Measurements from ENCODE around the gene RBM17. TPM values are rescaled to one million over a fixed set of nuclear protein-coding genes. Genes with fewer than 3 reads are reported as not detected.

The RBM17 gene
- total and polyA plus RNA-seq, 4 donors = 16.5 to 44.8 (median 34.1) TPM

- Histone ChIP-seq H3K36me3 (ENCODE audit: control insufficient read depth in 4 of 4, insufficient read depth in 3 of 4, low read depth in 1 of 4, low read length in 3 of 4) (no peaks in the 10 kb centered on the region), H3K4me1 (ENCODE audit: control insufficient read depth in 4 of 4, insufficient read depth in 4 of 4, low read length in 3 of 4) (no peaks in the 10 kb centered on the region), H3K9me3 (ENCODE audit: control insufficient read depth in 4 of 4, low read length in 3 of 4) (no peaks in the 10 kb centered on the region), H3K27me3 (ENCODE audit: control insufficient read depth in 4 of 4, insufficient read depth in 4 of 4, low read length in 3 of 4) (no peaks in the 10 kb centered on the region), H3K27ac (ENCODE audit: low read depth in 1 of 2, low read length in 2 of 2) (no peak overlapping the region), H3K9ac (ENCODE audit: low read depth in 1 of 2, low read length in 2 of 2) (no peak overlapping the region), H3K4me3 (ENCODE audit: low read depth in 1 of 3, low read length in 3 of 3) (no peak overlapping the region)
- no peak for TF ChIP-seq MAX (IDR thresholded peaks at IDR 0.05)
- DNase-seq (ENCODE audit: low spot score) = no peak
- 58% methylated on average over 8 of the region's 8 CpGs for WGBS
Measured at GRCh38 chr10:6045314-6045848, 43.5 kb upstream of the RBM17 start.

DNA sequence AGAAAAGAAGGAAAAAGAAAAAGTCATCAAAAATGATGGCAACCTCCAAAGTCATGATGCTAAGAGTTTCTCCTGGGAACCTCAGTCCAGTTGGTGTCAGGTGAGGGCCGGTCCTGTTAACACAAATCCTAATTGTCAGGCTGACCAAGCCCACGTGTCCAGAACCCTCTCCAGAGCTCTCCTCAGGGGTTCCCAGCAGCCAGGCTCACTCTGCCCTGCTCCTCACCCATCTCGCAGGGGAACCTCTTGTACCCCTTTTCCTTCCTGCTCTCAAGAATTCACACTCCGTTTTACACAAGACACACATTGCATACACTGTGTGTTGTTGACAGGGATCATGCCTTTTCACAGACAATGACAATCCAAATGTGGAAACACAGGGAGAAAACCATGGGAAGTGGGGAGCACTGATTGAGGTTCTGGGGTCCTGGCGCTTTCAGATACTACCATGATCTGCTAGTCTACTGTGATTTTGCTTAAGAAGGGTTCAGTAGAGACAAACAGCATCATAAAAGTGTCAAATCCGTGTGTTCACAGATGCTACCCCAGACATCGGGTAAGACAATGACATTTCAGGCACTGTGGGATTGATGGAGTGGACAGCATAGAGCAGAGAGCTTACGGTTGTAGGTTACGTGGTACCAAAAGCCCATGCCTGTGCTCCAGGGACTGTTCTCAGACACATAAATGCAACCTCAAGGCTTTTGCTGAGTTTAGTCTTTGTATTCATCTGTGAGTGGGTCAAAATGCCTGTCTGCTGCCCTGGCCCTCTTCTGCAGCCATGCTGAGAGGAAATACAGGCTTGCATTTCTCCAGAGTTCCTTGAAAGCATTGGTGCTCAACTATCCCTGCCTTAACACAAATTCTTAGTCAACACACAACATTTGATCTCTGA lies 42.7 kb upstream of the RBM17 start:
- Histone ChIP-seq H3K9ac (ENCODE audit: low read depth in 1 of 2, low read length in 2 of 2) (no peak overlapping the region), H3K4me1 (ENCODE audit: control insufficient read depth in 4 of 4, insufficient read depth in 4 of 4, low read length in 3 of 4) (no peaks in the 10 kb centered on the region), H3K27ac (ENCODE audit: low read depth in 1 of 2, low read length in 2 of 2) (no peak overlapping the region), H3K9me3 (ENCODE audit: control insufficient read depth in 4 of 4, low read length in 3 of 4) (no peaks in the 10 kb centered on the region), H3K27me3 (ENCODE audit: control insufficient read depth in 4 of 4, insufficient read depth in 4 of 4, low read length in 3 of 4) (no peaks in the 10 kb centered on the region), H3K4me3 (ENCODE audit: low read depth in 1 of 3, low read length in 3 of 3) (no peak overlapping the region), H3K36me3 (ENCODE audit: control insufficient read depth in 4 of 4, insufficient read depth in 3 of 4, low read depth in 1 of 4, low read length in 3 of 4) (no peaks in the 10 kb centered on the region)
- no peak for DNase-seq (ENCODE audit: low spot score)
- TF ChIP-seq MAX (IDR thresholded peaks at IDR 0.05) (no peak), GABPA (IDR thresholded peaks at IDR 0.05 in 1 of 2, conservative IDR thresholded peaks at IDR 0.05 in 1 of 2) (no peak)
- 70% methylated on average over 9 of the region's 9 CpGs for WGBS

DNA sequence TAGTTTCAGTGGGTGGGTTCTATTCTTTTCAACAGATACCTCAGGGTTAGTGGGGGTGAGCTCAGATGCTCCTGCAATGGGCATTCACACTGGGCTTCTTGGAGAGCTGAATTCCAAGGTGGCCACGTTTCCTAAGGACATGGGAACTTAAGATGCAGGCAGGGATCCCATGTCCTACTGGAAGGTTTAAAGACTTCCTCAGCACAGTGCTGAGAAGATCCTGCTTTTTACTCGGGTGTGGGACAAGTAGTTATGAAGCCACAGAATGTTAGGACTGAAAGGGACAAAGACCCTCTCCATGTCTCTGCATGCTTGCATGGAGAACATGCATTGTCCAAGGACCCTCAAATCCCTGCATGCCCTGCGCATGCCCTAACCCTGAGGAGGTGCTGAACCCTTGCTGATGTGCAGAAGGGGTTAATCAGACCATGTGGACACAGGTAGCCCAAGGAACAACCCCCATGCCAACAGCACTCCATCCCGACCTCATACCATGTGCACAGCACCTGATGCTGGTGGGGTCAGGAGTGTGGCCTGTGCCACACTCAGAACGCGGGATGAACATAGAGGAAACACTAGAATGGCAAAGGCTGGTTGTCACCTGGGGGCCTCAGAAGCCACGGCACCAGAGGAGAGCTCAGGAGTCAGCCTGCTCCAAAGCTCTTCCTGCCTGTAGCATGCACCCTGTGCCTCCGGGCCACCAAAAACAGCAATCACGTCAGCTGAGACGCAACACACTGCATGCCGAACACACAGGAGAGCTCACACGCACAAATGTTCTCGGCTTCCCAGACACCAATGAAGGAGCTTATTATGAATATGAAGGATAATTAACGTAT lies 41.8 kb upstream of the RBM17 start:
- H3K4me3 ChIP-seq (ENCODE audit: low read depth in 1 of 3, low read length in 3 of 3) = no peak overlapping the region
- no peaks in the 10 kb centered on the region for H3K4me1 ChIP-seq (ENCODE audit: control insufficient read depth in 4 of 4, insufficient read depth in 4 of 4, low read length in 3 of 4)
- 76% methylated on average over 14 of the region's 14 CpGs for WGBS
- H3K9ac ChIP-seq (ENCODE audit: low read depth in 1 of 2, low read length in 2 of 2) = no peak overlapping the region
- no peak for DNase-seq (ENCODE audit: low spot score)
- H3K9me3 ChIP-seq (ENCODE audit: control insufficient read depth in 4 of 4, low read length in 3 of 4) = no peaks in the 10 kb centered on the region
- H3K36me3 ChIP-seq (ENCODE audit: control insufficient read depth in 4 of 4, insufficient read depth in 3 of 4, low read depth in 1 of 4, low read length in 3 of 4) = no peaks in the 10 kb centered on the region
- H3K27ac ChIP-seq (ENCODE audit: low read depth in 1 of 2, low read length in 2 of 2) = no peak overlapping the region
- no peaks in the 10 kb centered on the region for H3K27me3 ChIP-seq (ENCODE audit: control insufficient read depth in 4 of 4, insufficient read depth in 4 of 4, low read length in 3 of 4)
- TF ChIP-seq EGR1 (IDR thresholded peaks at IDR 0.05; ENCODE audit: low read depth in 2 of 2) (no peak), NR2F2 (IDR thresholded peaks at IDR 0.05) (no peak), ATF3 (IDR thresholded peaks at IDR 0.05) (no peak), TAF1 (conservative IDR thresholded peaks at IDR 0.05) (no peak), GABPA (IDR thresholded peaks at IDR 0.05 in 1 of 2, conservative IDR thresholded peaks at IDR 0.05 in 1 of 2) (no peak), SP1 (IDR thresholded peaks at IDR 0.05) (no peak), HNF4A (conservative IDR thresholded peaks at IDR 0.05) (no peak), MAX (IDR thresholded peaks at IDR 0.05) (no peak), RXRA (IDR thresholded peaks at IDR 0.05) (no peak), HNF4G (IDR thresholded peaks at IDR 0.05) (no peak), RAD21 (IDR thresholded peaks at IDR 0.05) (no peak), JUND (IDR thresholded peaks at IDR 0.05) (no peak), FOXA2 (IDR thresholded peaks at IDR 0.05) (no peak), YY1 (IDR thresholded peaks at IDR 0.05) (no peak)
- TF ChIP-seq, protein P1, sequence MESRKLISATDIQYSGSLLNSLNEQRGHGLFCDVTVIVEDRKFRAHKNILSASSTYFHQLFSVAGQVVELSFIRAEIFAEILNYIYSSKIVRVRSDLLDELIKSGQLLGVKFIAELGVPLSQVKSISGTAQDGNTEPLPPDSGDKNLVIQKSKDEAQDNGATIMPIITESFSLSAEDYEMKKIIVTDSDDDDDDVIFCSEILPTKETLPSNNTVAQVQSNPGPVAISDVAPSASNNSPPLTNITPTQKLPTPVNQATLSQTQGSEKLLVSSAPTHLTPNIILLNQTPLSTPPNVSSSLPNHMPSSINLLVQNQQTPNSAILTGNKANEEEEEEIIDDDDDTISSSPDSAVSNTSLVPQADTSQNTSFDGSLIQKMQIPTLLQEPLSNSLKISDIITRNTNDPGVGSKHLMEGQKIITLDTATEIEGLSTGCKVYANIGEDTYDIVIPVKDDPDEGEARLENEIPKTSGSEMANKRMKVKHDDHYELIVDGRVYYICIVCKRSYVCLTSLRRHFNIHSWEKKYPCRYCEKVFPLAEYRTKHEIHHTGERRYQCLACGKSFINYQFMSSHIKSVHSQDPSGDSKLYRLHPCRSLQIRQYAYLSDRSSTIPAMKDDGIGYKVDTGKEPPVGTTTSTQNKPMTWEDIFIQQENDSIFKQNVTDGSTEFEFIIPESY (IDR thresholded peaks at IDR 0.05) = no peak
- TF ChIP-seq, protein P2, sequence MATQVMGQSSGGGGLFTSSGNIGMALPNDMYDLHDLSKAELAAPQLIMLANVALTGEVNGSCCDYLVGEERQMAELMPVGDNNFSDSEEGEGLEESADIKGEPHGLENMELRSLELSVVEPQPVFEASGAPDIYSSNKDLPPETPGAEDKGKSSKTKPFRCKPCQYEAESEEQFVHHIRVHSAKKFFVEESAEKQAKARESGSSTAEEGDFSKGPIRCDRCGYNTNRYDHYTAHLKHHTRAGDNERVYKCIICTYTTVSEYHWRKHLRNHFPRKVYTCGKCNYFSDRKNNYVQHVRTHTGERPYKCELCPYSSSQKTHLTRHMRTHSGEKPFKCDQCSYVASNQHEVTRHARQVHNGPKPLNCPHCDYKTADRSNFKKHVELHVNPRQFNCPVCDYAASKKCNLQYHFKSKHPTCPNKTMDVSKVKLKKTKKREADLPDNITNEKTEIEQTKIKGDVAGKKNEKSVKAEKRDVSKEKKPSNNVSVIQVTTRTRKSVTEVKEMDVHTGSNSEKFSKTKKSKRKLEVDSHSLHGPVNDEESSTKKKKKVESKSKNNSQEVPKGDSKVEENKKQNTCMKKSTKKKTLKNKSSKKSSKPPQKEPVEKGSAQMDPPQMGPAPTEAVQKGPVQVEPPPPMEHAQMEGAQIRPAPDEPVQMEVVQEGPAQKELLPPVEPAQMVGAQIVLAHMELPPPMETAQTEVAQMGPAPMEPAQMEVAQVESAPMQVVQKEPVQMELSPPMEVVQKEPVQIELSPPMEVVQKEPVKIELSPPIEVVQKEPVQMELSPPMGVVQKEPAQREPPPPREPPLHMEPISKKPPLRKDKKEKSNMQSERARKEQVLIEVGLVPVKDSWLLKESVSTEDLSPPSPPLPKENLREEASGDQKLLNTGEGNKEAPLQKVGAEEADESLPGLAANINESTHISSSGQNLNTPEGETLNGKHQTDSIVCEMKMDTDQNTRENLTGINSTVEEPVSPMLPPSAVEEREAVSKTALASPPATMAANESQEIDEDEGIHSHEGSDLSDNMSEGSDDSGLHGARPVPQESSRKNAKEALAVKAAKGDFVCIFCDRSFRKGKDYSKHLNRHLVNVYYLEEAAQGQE (IDR thresholded peaks at IDR 0.05) = no peak
